WTC11 (cell line): ENCODE results near the gene SSH2.

Experiments
- ATF1 ChIP-seq: sonication (generic); formaldehyde crosslinking; IDR thresholded peaks from 2 replicates; pipeline ENCODE4 v1.8.1; 2023; ENCODE audit warnings: mild to moderate bottlenecking, moderate library complexity, missing genetic modification reagents
- CBFB ChIP-seq: sonication (generic); formaldehyde crosslinking; IDR thresholded peaks from 2 replicates; pipeline ENCODE4 v1.8.1; 2022; ENCODE audit warnings: mild to moderate bottlenecking, low read depth, missing genetic modification reagents
- FOXK1 ChIP-seq: sonication (generic); formaldehyde crosslinking; IDR thresholded peaks from 2 replicates; pipeline ENCODE4 v1.8.0; 2022; ENCODE audit warnings: mild to moderate bottlenecking, moderate library complexity, missing genetic modification reagents
- GRHL2 ChIP-seq: fragments of 250-450 bp; sonication (Bioruptor Pico); IDR thresholded peaks from 2 replicates; pipeline ENCODE4 v1.8.0; 2022; ENCODE audit warnings: mild to moderate bottlenecking, moderate library complexity; ENCODE audit not compliant: insufficient replicate concordance, severe bottlenecking
- SMAD4 ChIP-seq: sonication (generic); formaldehyde crosslinking; IDR thresholded peaks from 2 replicates; pipeline ENCODE4 v1.8.0; 2022; ENCODE audit warnings: mild to moderate bottlenecking, missing genetic modification reagents
- TEAD4 ChIP-seq: sonication (generic); formaldehyde crosslinking; IDR thresholded peaks from 2 replicates; pipeline ENCODE4 v1.8.0; 2022; ENCODE audit warnings: mild to moderate bottlenecking, missing genetic modification reagents
- ZNF263 ChIP-seq: sonication (generic); formaldehyde crosslinking; IDR thresholded peaks from 2 replicates; pipeline ENCODE4 v1.8.1; 2022; ENCODE audit warnings: low read depth, mild to moderate bottlenecking, moderate library complexity, missing genetic modification reagents
- ZNF317 ChIP-seq: sonication (generic); formaldehyde crosslinking; IDR thresholded peaks from 2 replicates; pipeline ENCODE4 v1.8.1; 2023; ENCODE audit warnings: low read depth, mild to moderate bottlenecking, moderate library complexity, missing genetic modification reagents, borderline replicate concordance
- TF ChIP-seq, protein P1 (sequence below): fragments of 200-600 bp; IDR thresholded peaks from 2 replicates; pipeline ENCODE4 v1.8.0; 2022; ENCODE audit warnings: antibody characterized with exemption
- TF ChIP-seq, protein P2 (sequence below): sonication (generic); formaldehyde crosslinking; IDR thresholded peaks from 2 replicates; pipeline ENCODE4 v1.8.1; 2023; ENCODE audit warnings: mild to moderate bottlenecking, missing genetic modification reagents
- TF ChIP-seq, protein P3 (sequence below): sonication (generic); formaldehyde crosslinking; IDR thresholded peaks from 2 replicates; pipeline ENCODE4 v1.8.1; 2022; ENCODE audit warnings: mild to moderate bottlenecking, missing genetic modification reagents, moderate library complexity, borderline replicate concordance

DNA sequence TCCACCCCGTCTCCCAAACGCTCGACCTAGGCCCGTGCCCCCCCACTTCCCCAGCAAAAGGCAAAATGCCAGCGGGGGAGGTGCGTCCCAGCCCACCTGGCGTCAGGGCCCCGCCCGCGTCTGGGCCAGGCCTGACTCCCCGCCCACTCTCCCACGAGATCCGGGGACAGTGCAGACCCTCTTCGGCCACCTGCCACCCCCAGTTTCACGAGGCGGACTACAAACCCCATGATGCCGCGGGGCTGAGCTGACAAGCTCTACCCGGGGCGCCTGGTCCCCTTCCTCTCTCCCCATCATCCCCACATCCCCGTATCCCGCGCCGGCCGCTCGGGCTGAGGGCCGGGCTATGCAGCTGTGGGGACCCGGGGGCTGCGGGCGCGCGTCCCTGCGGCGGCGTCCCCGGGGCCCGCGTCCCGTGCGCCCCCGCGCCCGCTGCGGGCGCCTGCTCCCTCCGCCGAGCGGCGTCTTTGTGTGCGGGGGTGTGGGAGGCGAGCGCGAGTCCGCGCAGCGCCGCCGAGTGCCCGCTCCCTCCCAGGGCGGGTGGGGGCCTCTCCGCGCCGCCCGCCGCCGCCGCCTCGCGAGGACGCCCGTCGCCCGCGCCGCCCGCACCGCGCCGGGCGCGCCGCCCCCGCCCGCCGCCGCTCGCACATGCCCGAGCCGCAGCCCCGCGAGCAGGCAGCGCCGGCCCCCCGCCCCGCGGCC is 337.0 kb downstream of the SSH2 start, which contains the start of gene ANKRD13B:
- TF ChIP-seq, protein P1, sequence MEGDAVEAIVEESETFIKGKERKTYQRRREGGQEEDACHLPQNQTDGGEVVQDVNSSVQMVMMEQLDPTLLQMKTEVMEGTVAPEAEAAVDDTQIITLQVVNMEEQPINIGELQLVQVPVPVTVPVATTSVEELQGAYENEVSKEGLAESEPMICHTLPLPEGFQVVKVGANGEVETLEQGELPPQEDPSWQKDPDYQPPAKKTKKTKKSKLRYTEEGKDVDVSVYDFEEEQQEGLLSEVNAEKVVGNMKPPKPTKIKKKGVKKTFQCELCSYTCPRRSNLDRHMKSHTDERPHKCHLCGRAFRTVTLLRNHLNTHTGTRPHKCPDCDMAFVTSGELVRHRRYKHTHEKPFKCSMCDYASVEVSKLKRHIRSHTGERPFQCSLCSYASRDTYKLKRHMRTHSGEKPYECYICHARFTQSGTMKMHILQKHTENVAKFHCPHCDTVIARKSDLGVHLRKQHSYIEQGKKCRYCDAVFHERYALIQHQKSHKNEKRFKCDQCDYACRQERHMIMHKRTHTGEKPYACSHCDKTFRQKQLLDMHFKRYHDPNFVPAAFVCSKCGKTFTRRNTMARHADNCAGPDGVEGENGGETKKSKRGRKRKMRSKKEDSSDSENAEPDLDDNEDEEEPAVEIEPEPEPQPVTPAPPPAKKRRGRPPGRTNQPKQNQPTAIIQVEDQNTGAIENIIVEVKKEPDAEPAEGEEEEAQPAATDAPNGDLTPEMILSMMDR: no peak
- TF ChIP-seq TEAD4 (CRISPR knock-in tag) (no peak), CBFB (CRISPR knock-in tag) (no peak), SMAD4 (CRISPR knock-in tag) (no peak), GRHL2 (CRISPR knock-in tag) (no peak), FOXK1 (no peak), ZNF263 (no peak), ZNF317 (no peak), ATF1 (CRISPR knock-in tag) (no peak)
- TF ChIP-seq, protein P2, sequence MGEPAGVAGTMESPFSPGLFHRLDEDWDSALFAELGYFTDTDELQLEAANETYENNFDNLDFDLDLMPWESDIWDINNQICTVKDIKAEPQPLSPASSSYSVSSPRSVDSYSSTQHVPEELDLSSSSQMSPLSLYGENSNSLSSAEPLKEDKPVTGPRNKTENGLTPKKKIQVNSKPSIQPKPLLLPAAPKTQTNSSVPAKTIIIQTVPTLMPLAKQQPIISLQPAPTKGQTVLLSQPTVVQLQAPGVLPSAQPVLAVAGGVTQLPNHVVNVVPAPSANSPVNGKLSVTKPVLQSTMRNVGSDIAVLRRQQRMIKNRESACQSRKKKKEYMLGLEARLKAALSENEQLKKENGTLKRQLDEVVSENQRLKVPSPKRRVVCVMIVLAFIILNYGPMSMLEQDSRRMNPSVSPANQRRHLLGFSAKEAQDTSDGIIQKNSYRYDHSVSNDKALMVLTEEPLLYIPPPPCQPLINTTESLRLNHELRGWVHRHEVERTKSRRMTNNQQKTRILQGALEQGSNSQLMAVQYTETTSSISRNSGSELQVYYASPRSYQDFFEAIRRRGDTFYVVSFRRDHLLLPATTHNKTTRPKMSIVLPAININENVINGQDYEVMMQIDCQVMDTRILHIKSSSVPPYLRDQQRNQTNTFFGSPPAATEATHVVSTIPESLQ: no peak
- TF ChIP-seq, protein P3, sequence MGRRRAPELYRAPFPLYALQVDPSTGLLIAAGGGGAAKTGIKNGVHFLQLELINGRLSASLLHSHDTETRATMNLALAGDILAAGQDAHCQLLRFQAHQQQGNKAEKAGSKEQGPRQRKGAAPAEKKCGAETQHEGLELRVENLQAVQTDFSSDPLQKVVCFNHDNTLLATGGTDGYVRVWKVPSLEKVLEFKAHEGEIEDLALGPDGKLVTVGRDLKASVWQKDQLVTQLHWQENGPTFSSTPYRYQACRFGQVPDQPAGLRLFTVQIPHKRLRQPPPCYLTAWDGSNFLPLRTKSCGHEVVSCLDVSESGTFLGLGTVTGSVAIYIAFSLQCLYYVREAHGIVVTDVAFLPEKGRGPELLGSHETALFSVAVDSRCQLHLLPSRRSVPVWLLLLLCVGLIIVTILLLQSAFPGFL: no peak
